ENCODE measurements around the gene CHPF2.

Gene CHPF2

DNA sequence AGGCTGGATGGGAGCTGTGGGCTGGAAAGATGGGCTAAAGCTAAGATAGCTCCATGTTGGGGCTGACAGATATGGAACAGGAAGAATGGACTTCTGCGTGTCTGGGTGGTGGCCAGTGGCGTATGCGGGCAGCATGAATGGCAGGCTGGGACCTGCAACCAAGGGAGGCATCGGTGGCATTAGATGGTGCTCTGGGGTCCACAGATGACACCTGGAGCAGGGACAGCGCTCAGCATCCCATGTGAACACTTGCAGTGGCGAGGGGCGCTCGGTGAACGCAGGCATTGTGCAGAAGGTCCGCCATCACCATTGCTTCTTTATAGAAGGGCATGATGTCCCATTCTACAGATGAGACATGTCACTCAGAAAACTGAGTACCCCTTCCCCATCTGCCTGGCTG lies 37.2 kb downstream of the CHPF2 start:
- no peak overlapping the region for H3K4me3 ChIP-seq (ENCODE audit: low read depth, low read length)
- DNase-seq: no peak
- H3K27me3 ChIP-seq: no peaks in the 10 kb centered on the region
- TF ChIP-seq, protein P1, sequence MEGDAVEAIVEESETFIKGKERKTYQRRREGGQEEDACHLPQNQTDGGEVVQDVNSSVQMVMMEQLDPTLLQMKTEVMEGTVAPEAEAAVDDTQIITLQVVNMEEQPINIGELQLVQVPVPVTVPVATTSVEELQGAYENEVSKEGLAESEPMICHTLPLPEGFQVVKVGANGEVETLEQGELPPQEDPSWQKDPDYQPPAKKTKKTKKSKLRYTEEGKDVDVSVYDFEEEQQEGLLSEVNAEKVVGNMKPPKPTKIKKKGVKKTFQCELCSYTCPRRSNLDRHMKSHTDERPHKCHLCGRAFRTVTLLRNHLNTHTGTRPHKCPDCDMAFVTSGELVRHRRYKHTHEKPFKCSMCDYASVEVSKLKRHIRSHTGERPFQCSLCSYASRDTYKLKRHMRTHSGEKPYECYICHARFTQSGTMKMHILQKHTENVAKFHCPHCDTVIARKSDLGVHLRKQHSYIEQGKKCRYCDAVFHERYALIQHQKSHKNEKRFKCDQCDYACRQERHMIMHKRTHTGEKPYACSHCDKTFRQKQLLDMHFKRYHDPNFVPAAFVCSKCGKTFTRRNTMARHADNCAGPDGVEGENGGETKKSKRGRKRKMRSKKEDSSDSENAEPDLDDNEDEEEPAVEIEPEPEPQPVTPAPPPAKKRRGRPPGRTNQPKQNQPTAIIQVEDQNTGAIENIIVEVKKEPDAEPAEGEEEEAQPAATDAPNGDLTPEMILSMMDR (IDR thresholded peaks at IDR 0.05; ENCODE audit: low read depth, low read length): no peak
- no peaks in the 10 kb centered on the region for H3K36me3 ChIP-seq
- H3K4me1 ChIP-seq: peaks cover 5% of the 10 kb centered on the region
- H3K9me3 ChIP-seq: no peaks in the 10 kb centered on the region; the same call in 1 of the 2 replicates

DNA sequence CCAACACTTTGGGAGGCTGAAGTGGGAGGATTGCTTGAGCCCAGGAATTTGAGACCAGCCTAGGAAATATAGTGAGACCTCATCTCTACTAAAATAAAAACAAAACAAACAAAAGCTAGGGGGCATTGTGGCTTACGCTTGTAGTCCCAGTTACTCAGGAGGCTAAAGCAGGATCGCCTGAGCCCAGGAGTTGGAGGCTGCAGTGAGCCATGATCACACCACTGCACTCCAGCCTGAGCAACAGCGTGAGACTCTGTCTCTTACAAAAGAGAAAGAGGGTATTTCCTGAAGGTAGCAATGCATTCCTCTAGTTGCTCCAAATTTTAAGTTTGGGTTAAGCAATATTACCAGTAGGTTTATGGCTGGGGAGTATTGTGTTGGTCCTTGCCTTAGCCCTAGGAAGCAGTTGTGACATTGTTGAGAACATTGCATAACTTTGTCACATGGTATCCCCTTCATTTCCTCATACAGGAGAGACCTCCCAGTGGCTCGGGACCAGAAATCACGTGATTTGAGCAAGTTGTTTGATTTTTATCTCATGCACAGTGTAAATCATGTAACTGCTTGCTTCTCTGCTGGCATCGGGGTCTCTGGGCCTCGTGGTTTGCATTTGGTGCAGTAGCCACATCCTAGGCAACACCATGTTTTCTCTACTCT lies 39.5 kb downstream of the CHPF2 start:
- Histone ChIP-seq H3K27me3 (no peaks in the 10 kb centered on the region), H3K36me3 (no peaks in the 10 kb centered on the region)
- no peak for DNase-seq

DNA sequence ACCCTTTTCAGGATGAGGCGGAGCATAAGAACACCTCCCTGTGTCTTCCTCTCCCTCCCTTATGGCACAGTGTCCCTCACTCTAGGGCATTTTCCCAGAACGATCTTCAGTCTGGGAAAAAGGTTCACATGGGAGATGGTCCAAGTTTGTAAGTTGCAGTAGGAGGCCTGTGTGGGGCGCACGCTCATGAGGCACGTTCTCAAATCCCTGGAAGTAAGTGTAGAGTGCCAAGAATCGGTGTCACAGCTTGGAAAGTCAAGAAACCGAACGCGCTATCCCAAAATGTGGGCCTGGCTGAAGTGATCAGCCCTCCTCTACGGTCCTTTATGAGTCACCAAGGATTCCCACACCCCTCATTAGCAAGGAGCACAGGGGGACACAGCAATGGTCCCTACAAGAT lies 40.1 kb downstream of the CHPF2 start:
- H3K27me3 ChIP-seq: peaks cover 3% of the 10 kb centered on the region; the same call in 1 of the 2 replicates
- TF ChIP-seq, protein P1 (IDR thresholded peaks at IDR 0.05; ENCODE audit: low read depth, low read length): no peak

More for the DNA sequence above, 39.5 kb downstream of the CHPF2 start:
- Histone ChIP-seq H3K4me1 (peaks cover 5% of the 10 kb centered on the region), H3K4me3 (ENCODE audit: low read depth, low read length) (no peak overlapping the region), H3K9me3 (no peaks in the 10 kb centered on the region; the same call in 1 of the 2 replicates)
- TF ChIP-seq, protein P1 (IDR thresholded peaks at IDR 0.05; ENCODE audit: low read depth, low read length): no peak

DNA sequence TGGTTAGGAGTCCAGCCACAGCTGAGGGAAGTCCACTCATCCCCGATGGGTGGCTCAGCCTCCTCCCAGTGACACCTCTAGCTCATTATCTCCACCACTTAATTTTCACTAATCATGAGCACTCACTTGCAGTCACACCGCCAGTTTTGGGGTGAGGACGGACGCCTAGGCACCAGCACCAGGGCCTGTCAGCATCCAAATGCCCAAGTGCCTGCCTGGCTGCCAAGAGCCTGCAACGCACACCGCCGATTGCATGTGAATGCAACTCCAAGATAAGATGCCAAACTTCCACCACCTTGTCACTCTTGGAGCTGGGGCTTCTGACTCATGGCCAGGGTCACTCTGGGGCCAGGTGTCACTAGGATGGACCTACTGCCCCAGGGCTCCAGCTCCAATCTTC lies 40.6 kb downstream of the CHPF2 start:
- TF ChIP-seq, protein P1 (IDR thresholded peaks at IDR 0.05; ENCODE audit: low read depth, low read length): no peak
- Histone ChIP-seq H3K36me3 (no peaks in the 10 kb centered on the region), H3K4me3 (ENCODE audit: low read depth, low read length) (no peak overlapping the region), H3K4me1 (peaks cover 5% of the 10 kb centered on the region), H3K27me3 (peaks cover 3% of the 10 kb centered on the region; the same call in 1 of the 2 replicates), H3K9me3 (no peaks in the 10 kb centered on the region; the same call in 1 of the 2 replicates)
- DNase-seq: no peak

More for the DNA sequence above, 40.1 kb downstream of the CHPF2 start:
- no peak for DNase-seq
- Histone ChIP-seq H3K4me3 (ENCODE audit: low read depth, low read length) (no peak overlapping the region), H3K4me1 (peaks cover 5% of the 10 kb centered on the region), H3K36me3 (no peaks in the 10 kb centered on the region), H3K9me3 (no peaks in the 10 kb centered on the region; the same call in 1 of the 2 replicates)

DNA sequence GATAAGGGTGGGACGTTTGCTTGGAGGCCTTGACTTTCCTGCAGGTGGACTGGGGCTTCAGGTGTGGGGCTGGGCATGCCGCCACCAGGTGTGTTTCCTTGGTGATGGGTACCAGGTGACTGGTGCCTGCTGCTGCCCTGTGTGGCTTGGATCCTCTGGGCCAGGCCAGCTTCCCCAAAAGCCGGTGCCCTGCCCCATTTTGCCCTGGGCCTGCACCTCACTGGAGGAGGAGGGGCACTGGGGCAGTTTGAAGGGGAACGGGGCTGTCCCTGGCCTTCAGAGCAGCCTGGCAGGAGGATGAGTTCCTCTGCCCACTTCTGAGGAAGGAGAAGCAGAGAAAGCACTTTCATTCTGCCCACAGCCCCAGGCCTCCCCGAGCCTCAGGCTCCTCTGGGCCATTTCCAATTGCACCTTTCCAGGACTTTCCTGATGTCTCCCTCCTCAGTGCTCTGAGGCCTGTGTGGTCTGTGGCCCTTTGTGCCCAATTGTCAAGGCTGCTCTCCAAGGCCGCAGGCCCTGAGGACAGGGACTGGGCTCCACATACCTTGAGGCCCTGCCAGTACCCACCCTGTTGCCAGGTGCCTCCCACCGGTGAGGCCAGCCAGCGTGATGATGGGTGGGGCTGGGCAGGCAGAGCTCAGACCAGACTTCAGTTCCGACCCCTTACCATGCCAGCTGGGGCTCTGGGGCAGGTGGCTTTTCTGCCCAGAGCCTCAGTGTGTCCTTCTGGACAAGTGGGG lies 41.5 kb downstream of the CHPF2 start:
- Histone ChIP-seq H3K4me1 (peaks cover 5% of the 10 kb centered on the region), H3K9me3 (no peaks in the 10 kb centered on the region), H3K36me3 (no peaks in the 10 kb centered on the region), H3K27me3 (peaks cover 3% of the 10 kb centered on the region; the same call in 1 of the 2 replicates), H3K4me3 (ENCODE audit: low read depth, low read length) (no peak overlapping the region)
- TF ChIP-seq, protein P1 (IDR thresholded peaks at IDR 0.05; ENCODE audit: low read depth, low read length): no peak
- no peak for DNase-seq

DNA sequence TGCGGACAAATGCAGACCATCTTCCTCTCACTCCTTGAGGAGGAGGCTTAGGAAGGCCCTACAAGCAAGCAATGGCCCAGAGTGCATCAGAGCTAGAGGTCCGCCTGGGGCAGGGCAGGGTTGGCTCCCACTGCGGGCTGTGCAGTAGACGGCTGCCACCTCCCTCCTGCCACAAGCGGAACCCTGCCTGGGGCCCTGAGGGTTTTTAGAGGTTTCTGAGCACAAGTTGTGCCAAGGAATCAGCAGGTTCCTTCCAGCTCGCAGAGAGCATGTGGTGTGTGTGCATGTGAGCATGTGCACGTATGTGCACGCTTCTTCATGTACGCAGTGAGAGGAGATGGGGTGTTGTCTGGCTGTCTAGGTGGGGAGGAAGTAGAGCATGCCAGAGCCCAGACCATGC lies 42.1 kb downstream of the CHPF2 start:
- Histone ChIP-seq H3K27me3 (peaks cover 3% of the 10 kb centered on the region; the same call in 1 of the 2 replicates), H3K36me3 (no peaks in the 10 kb centered on the region), H3K4me1 (peaks cover 5% of the 10 kb centered on the region), H3K9me3 (no peaks in the 10 kb centered on the region), H3K4me3 (ENCODE audit: low read depth, low read length) (no peak overlapping the region)
- TF ChIP-seq, protein P1 (IDR thresholded peaks at IDR 0.05; ENCODE audit: low read depth, low read length): no peak
- no peak for DNase-seq
